NCI-H1930 (cell line): ENCODE data around the gene FRG1.
"Not testable (repeated sequence)": the region's sequence is repeated elsewhere in the genome, so short reads cannot be mapped to it uniquely, and the experiment has no call there.

Source experiments
- DNase-seq, 2 experiments: peaks; one replicate each; lab custom pipeline; 2025; lab: John Stamatoyannopoulos, UW

Gene FRG1

GRCh38 chr4:189940178-189941004 is at the start of gene FRG1:
Gene FRG1, plus strand, starts transcription at chr4:189940872. Its CDS starts 138 bp downstream, at chr4:189941010.
- no peak for DNase-seq

- DNase-seq: no peak
These were observed 43.0 kb upstream of the FRG1 start for GRCh38 chr4:189897667-189898066.

- DNase-seq: not testable (repeated sequence)
These were observed 41.1 kb upstream of the FRG1 start for GRCh38 chr4:189899481-189900015.

- DNase-seq: not testable (repeated sequence)
These were observed 36.1 kb upstream of the FRG1 start for GRCh38 chr4:189904420-189905027.

- DNase-seq: no peak
These were observed 28.5 kb upstream of the FRG1 start for GRCh38 chr4:189912170-189912569.

- no peak for DNase-seq
These were observed 23.3 kb upstream of the FRG1 start for GRCh38 chr4:189917161-189917891.

GRCh38 chr4:189921058-189921457 is 19.6 kb upstream of the FRG1 start:
- no peak for DNase-seq

GRCh38 chr4:189926742-189927141 is 13.9 kb upstream of the FRG1 start:
- DNase-seq: not testable (repeated sequence)

GRCh38 chr4:189941005-189941450 is 356 bp downstream of the FRG1 start:
- DNase-seq: no peak

GRCh38 chr4:189942412-189942811 is 1.7 kb downstream of the FRG1 start:
- DNase-seq: not testable (repeated sequence)

GRCh38 chr4:189944077-189944476 is 3.4 kb downstream of the FRG1 start:
- DNase-seq: not testable (repeated sequence)

GRCh38 chr4:189946906-189947305 is 6.2 kb downstream of the FRG1 start:
- DNase-seq: not testable (repeated sequence)

GRCh38 chr4:189948486-189948885 is 7.8 kb downstream of the FRG1 start:
- not testable (repeated sequence) for DNase-seq

- not testable (repeated sequence) for DNase-seq
These were observed 28.6 kb downstream of the FRG1 start for GRCh38 chr4:189969291-189969690.

- no peak for DNase-seq
These were observed 33.0 kb downstream of the FRG1 start for GRCh38 chr4:189973646-189974045.

- DNase-seq: no peak
These were observed 33.4 kb downstream of the FRG1 start for GRCh38 chr4:189974056-189974455.

GRCh38 chr4:189979196-189980047 is 38.8 kb downstream of the FRG1 start:
- DNase-seq: no peak

GRCh38 chr4:189980292-189980691 is 39.6 kb downstream of the FRG1 start:
- DNase-seq: not testable (repeated sequence)

- no peak for DNase-seq
These were observed 41.3 kb downstream of the FRG1 start for GRCh38 chr4:189981970-189982369.

- DNase-seq: not testable (repeated sequence)
These were observed 43.3 kb downstream of the FRG1 start for GRCh38 chr4:189983916-189984526.

- DNase-seq: not testable (repeated sequence)
These were observed 44.0 kb downstream of the FRG1 start for GRCh38 chr4:189984661-189985060.
